ENCODE measurements around the gene MMP17.
"Not testable (repeated sequence)": the region's sequence is repeated elsewhere in the genome, so short reads cannot be mapped to it uniquely, and the experiment has no call there.

The MMP17 gene

GRCh38 chr12:131799828-131800593 is 28.2 kb upstream of the MMP17 start:
- in situ Hi-C loops (cut with MboI; ENCODE audit: low sequenced_read_pairs), result no loop called here

DNA sequence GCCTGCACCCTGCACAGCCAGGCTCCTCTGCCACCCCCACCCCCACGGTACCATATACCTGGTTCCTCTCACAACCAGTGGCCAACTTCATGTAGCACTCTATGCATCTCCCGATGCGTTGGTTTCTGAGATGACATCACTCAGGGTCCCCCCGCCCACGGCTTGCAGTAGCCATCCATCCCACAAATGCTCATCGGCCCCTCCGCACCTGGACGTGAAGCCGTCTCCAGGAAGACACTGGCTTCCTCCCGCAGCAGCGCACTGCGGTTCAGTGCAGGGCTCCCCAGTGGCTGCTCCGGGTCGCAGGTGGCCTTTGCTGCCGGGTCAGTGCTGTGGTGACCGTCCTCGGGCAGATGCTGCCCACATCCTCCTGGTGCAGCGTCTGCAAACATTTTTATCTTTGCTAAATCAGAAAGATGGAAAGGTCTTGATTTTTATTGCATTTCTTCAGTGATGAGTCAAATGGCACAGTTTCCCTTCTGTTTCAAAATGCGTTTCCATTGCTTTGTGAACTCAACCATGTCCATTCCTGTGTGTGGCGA is 27.5 kb upstream of the MMP17 start:
- in situ Hi-C loops (cut with MboI; ENCODE audit: low sequenced_read_pairs), result no loop called here

GRCh38 chr12:131801254-131801866 is 26.8 kb upstream of the MMP17 start:
- in situ Hi-C loops (cut with MboI; ENCODE audit: low sequenced_read_pairs), result no loop called here

- in situ Hi-C loops (cut with MboI; ENCODE audit: low sequenced_read_pairs), result no loop called here
Observed at GRCh38 chr12:131803961-131804521, 24.2 kb upstream of the MMP17 start.

DNA sequence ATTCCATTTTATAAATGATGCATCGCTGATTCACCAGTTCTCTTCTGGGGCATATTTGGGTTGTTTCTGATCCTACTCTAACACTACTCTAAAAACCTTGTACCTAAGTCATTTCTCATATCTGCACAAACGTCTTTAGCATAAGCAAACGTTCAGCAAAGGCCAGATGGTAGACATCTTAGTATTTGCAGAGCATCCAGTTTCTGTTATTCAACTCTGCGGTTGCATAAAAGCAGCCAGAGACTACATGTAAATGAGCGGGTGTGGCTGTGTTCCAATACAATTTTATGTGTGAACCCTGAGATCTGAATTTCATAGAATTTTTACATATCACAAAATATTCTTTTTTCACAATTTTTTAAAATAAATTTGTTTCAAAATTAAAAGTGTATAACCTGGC is 22.8 kb upstream of the MMP17 start:
- in situ Hi-C loops (cut with MboI; ENCODE audit: low sequenced_read_pairs), result no loop called here

GRCh38 chr12:131806674-131807073 is 21.5 kb upstream of the MMP17 start:
- in situ Hi-C loops (cut with MboI; ENCODE audit: low sequenced_read_pairs), result no loop called here

- in situ Hi-C loops (cut with MboI; ENCODE audit: low sequenced_read_pairs), result no loop called here
Observed at GRCh38 chr12:131808744-131809371, 19.3 kb upstream of the MMP17 start.

DNA sequence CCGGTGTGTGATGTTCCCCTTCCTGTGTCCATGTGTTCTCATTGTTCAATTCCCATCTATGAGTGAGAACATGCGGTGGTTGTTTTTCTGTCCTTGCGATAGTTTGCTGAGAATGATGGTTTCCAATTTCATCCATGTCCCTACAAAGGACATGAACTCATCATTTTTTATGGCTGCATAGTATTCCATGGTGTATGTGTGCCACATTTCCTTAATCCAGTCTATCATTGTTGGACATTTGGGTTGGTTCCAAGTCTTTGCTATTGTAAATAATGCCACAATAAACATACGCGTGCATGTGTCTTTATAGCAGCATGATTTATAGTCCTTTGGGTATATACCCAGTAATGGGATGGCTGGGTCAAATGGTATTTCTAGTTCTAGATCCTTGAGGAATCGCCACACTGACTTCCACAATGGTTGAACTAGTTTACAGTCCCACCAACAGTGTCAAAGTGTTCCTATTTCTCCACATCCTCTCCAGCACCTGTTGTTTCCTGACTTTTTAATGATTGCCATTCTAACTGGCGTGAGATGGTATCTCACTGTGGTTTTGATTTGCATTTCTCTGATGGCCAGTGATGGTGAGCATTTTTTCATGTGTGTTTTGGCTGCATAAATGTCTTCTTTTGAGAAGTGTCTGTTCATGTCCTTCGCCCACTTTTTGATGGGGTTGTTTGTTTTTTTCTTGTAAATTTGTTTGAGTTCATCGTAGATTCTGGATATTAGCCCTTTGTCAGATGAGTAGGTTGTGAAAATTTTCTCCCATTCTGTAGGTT is 18.5 kb upstream of the MMP17 start:
- in situ Hi-C loops (cut with MboI; ENCODE audit: low sequenced_read_pairs), result not testable (repeated sequence)

GRCh38 chr12:131810726-131811125 is 17.5 kb upstream of the MMP17 start:
- in situ Hi-C loops (cut with MboI; ENCODE audit: low sequenced_read_pairs), result no loop called here

DNA sequence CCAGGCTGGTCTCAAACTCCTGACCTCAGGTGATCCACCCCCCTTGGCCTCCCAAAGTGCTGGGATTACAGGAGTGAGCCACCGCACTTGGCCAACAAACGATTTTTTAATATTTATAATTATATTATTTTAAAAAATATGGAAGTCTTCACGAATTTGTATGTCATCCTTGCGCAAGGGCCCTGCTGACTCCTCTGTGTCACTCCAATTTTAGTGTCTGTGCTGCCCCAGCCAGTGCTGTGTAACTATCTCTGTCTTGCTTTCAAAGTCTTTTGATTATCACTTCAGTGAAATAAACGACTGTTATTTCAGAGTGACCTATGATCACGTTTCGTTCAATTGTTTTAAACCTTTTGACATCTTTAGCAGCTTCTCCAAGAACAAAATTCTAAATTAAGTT is 13.1 kb upstream of the MMP17 start:
- in situ Hi-C loops (cut with MboI; ENCODE audit: low sequenced_read_pairs), result no loop called here

GRCh38 chr12:131816495-131816894 is 11.7 kb upstream of the MMP17 start:
- in situ Hi-C loops (cut with MboI; ENCODE audit: low sequenced_read_pairs), result no loop called here

GRCh38 chr12:131817241-131817640 is 11.0 kb upstream of the MMP17 start:
- in situ Hi-C loops (cut with MboI; ENCODE audit: low sequenced_read_pairs), result no loop called here

DNA sequence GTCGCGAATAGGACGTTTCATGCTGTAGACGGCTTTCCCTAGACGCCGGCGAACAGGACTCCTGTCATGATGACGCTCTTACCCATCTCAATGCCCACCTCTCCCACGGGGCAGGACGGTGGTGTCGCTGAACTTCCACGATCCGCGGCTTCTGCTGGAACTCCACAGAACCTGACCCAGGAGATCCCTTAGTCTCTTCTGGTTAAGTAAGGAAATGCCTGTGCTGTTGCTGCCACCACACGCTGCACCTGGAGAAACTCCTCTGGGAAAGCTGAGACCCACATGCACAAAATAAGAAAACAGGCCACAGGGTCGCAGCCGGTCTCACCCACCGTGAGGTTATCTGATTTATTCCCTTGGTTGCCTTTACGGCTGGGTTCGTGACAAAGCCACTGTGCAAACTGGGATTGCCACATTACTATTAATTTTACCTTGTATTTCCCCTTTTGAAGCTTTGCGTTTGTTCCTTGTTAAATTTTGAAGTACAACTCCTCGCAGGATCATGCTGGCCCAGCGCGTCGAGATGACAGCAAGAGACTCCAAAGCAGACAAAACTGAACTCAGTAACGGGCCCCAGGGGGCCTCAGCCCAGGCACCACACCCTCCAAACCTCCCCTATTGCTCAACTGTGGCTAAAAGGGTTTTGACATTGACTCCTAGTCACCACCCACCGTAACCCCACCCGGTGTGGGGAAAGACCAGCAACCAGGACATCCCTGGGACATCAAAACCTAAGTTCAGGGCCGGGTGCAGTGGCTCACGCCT is 9.2 kb upstream of the MMP17 start:
- in situ Hi-C loops (cut with MboI; ENCODE audit: low sequenced_read_pairs), result no loop called here

- in situ Hi-C loops (cut with MboI; ENCODE audit: low sequenced_read_pairs), result no loop called here
Observed at GRCh38 chr12:131824450-131824849, 3.7 kb upstream of the MMP17 start.

DNA sequence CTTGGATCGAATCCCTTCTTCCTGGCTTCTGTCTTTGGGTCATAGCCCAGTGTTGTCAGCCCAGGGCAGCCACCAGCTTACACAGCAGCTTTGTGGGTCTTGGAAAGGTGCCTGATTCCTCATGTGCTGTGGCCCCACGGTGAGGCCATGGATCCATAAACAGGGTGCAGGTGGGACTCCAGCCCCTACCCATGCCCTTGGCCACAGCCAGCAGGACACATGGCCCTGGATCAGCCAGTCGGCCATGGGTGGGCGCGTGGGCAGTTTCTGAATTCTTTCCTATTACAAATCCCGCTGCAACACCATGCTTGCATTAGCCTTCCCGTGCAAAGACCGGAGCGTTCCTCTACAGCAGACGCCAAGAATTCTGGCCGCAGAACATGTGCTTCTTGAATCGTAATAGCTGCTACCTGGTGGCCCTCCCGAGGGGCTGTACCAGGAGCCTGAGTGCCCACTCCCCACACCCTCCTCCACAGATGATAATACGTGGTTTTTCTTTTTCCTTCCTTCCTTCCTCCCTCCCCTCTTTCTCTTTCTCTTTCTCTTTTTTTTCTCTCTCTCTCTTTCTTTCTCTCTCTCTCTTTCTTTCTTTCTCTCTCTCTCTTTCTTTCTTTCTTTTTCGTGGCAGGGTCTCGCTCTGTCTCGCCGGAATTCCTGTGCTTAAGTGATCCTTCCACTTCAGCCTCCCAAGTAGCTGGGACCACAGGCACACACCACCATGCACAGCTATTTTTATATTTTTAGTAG is 2.9 kb upstream of the MMP17 start:
- in situ Hi-C loops (cut with MboI; ENCODE audit: low sequenced_read_pairs), result no loop called here

DNA sequence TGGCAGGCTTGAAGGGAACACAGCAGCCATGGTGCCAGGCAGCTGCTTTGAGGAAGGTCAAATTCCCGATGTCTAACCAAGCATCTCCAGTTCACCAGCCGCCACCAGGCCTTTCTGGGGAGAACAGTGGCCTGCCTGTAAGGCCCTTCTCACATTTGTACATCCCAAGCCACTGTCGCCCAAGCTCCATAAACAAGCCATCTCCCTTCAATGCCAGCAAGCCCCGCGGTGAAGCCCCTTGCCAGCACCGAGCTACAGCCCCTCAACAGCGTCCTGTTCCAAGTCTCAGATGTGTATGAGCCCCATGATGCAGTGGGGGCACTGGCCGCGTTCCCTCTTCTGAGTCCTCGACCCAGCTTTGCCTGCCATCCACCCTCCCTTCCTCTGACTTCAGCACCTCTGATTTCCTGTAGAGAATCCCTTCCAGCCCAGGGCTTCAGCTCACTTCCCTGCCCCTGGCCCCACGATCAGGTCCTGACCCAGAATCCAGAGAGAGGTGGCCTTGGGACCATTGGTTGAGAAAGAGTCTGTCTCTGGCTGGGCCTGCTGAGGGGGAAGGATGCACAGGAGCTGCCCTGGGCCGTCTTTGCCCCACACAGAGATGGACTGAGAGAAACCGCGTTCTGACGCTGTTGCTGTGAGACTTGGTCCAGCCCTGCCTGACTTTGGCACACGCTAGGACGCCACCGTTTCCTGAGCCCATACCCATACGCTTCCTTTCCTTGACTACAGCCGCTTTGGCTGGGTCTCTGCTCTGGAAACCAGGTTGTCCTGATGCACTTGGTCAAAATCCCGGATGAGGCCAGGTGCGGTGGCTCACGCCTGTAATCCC is 1.9 kb upstream of the MMP17 start:
- in situ Hi-C loops (cut with MboI; ENCODE audit: low sequenced_read_pairs), result no loop called here

DNA sequence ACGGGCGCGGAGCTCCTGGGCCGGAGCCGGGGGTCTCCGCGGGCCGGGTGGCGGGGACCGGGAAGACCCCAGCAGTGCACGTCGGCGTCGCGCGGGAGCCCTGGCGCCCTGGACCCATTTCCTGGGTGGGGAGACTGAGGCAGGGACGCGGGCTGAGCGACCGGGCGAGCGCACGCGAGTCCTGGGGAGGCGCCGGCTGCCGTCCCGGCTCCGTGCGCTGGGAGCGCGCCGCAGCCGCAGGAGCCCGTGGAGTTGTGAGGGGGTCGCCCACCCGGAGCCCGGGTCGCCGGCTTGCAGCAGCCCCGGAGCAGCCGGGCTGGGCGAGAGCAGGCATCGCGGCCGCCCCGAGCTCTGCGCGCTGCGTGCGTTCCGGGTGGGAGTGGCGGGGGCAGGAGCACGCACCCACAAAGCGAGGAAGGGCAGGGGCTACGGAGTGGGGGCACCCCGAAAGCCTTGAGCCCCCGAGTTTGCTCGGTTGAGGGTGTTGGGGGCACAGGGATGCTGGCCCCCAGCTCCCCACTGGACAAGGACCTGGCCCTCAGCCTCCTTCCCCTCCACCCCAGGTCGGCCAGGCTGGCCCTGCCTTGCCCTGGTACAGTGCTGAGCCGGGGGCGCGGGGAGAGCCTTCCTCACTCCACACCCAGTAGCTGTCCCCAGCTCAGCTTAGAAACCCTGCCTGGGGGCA is 620 bp downstream of the MMP17 start:
- in situ Hi-C loops (cut with MboI; ENCODE audit: low sequenced_read_pairs), result no loop called here

- in situ Hi-C loops (cut with MboI; ENCODE audit: low sequenced_read_pairs), result no loop called here
Observed at GRCh38 chr12:131829356-131829747, 1.2 kb downstream of the MMP17 start.

All from HL-60/S4 treated with retinoic acid at 250 ng/mL for 4 days and 3 days (cell line).